ENCODE results near the gene MED17. TPM values are rescaled to one million over a fixed set of nuclear protein-coding genes. Genes with fewer than 3 reads are reported as not detected.

The MED17 gene
- total and polyA plus RNA-seq, 10 donors = 10.4 to 41.3 (median 36.6) TPM

DNA sequence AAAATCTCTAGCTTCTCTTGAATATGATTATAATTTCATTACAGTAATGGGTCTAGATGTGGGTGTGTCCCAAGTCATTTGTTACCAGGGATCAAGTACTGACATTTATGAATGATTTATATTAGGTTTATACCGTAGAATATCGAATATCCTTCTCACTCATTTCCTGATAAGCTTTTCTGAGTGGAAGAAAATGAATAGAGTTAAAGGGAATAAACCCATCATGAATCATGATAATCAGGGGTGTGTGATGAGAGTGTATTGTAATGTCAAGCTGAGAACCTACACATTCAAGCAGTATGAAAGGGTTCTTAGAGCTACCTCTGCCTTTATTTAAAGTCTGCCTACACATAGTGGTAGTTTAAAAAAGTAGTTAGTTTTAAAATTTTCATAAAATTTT, 17.3 kb downstream of the MED17 start:
- Histone ChIP-seq H3K27me3 (replicated peaks in 1 of 7) (no peaks in the 10 kb centered on the region), H3K36me3 (peaks cover 7 to 100% (median 84%) of the 10 kb centered on the region in 6 donors), H3K27ac (no peak overlapping the region), H3K4me3 (no peak overlapping the region), H3K4me1 (no peaks in the 10 kb centered on the region), H3K9me3 (no peaks in the 10 kb centered on the region)
- DNase-seq = no peak
- TF ChIP-seq, protein P1, sequence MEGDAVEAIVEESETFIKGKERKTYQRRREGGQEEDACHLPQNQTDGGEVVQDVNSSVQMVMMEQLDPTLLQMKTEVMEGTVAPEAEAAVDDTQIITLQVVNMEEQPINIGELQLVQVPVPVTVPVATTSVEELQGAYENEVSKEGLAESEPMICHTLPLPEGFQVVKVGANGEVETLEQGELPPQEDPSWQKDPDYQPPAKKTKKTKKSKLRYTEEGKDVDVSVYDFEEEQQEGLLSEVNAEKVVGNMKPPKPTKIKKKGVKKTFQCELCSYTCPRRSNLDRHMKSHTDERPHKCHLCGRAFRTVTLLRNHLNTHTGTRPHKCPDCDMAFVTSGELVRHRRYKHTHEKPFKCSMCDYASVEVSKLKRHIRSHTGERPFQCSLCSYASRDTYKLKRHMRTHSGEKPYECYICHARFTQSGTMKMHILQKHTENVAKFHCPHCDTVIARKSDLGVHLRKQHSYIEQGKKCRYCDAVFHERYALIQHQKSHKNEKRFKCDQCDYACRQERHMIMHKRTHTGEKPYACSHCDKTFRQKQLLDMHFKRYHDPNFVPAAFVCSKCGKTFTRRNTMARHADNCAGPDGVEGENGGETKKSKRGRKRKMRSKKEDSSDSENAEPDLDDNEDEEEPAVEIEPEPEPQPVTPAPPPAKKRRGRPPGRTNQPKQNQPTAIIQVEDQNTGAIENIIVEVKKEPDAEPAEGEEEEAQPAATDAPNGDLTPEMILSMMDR (IDR thresholded peaks at IDR 0.05 in 8 of 11, conservative IDR thresholded peaks at IDR 0.05 in 3 of 11) = no peak
- TF ChIP-seq POLR2AphosphoS5 (IDR thresholded peaks at IDR 0.05) (no peak), POLR2A (IDR thresholded peaks at IDR 0.05) (no peak)
- intact Hi-C loops (cut with DNase I; ENCODE audit: low total_unique reads) = no loop called here
- 76 to 87% (median 81%) methylated on average over 2 of the region's 2 CpGs for WGBS, 5 donors

DNA sequence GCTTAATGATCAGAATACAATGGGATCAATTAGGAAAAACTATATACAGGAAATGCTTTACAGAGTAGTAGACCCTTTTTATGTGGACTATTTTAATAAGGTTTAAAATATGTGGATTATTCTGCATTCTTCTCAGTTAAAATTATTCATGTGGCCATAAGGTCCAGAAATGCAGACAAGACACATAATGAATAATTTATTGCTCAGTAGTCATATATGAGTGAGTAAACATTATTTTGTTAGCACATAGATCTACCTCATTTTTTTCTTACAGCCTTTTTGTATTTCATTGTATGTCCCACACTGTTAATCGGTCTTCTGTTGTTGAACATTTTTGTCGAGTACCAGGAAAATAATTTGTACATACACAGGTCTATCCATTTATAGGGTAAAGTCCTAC, 20.8 kb downstream of the MED17 start:
- Histone ChIP-seq H3K4me1 (no peaks in the 10 kb centered on the region), H3K27ac (no peak overlapping the region), H3K27me3 (replicated peaks in 1 of 7) (no peaks in the 10 kb centered on the region), H3K9me3 (no peaks in the 10 kb centered on the region), H3K4me3 (no peak overlapping the region), H3K36me3 (peaks cover 8 to 100% (median 84%) of the 10 kb centered on the region in 6 donors)
- TF ChIP-seq, protein P1 (IDR thresholded peaks at IDR 0.05 in 8 of 11, conservative IDR thresholded peaks at IDR 0.05 in 3 of 11) = no peak
- TF ChIP-seq POLR2AphosphoS5 (IDR thresholded peaks at IDR 0.05) (no peak), POLR2A (IDR thresholded peaks at IDR 0.05) (no peak)
- WGBS, 5 donors = 93 to 100% (median 98%) methylated on average over 2 of the region's 2 CpGs
- intact Hi-C loops (cut with DNase I; ENCODE audit: low total_unique reads) = no loop called here
- DNase-seq = no peak

DNA sequence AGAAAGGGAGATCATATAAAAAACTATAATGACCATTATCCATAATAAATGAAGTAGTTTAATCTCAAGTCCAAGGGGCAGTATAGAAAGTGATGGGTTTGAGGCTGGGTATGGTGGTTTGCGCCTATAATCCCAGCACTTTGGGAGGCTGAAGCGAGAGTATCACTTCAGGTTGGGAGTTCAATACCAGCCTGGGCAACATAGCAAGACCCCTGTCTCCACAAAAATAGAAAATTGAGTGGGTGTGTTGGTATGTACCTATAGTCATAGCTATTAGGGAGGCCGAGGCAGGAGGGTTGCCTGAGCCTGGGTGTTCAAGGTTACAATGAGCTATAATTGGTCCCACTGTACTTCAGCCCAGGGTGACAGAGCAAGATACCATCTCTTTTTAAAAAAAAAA, 23.9 kb downstream of the MED17 start:
- no peak overlapping the region for H3K4me3 ChIP-seq
- TF ChIP-seq POLR2A (IDR thresholded peaks at IDR 0.05) (no peak), POLR2AphosphoS5 (IDR thresholded peaks at IDR 0.05) (no peak)
- TF ChIP-seq, protein P1 (IDR thresholded peaks at IDR 0.05 in 8 of 11, conservative IDR thresholded peaks at IDR 0.05 in 3 of 11) = no peak
- H3K36me3 ChIP-seq = peaks cover 8 to 100% (median 93%) of the 10 kb centered on the region in 6 donors
- intact Hi-C loops (cut with DNase I; ENCODE audit: low total_unique reads) = no loop called here
- H3K9me3 ChIP-seq = no peaks in the 10 kb centered on the region
- no peak for DNase-seq
- 93 to 100% (median 97%) methylated on average over 3 of the region's 3 CpGs for WGBS, 5 donors
- H3K27me3 ChIP-seq (replicated peaks in 1 of 7) = no peaks in the 10 kb centered on the region
- no peak overlapping the region for H3K27ac ChIP-seq
- no peaks in the 10 kb centered on the region for H3K4me1 ChIP-seq

DNA sequence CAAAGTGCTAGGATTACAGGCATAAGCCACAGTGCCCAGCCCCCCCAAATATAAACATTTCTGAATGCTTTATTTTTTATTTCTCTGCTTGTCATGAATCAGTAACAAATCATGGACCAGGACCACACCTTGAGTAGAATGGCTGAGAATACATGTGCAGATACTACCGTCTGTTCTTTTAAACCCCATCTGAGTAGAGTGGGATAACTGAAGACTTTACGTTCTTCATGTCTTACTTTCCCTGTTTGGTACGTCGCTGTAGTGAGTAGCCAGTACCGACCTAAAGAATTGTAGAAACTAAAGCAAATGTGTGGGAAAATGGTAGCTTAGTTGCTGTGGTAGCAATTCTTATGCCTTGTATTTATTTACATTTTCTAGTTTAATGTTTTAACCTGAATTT, 29.9 kb downstream of the MED17 start:
- Histone ChIP-seq H3K4me1 (no peaks in the 10 kb centered on the region), H3K27me3 (replicated peaks in 1 of 7) (no peaks in the 10 kb centered on the region), H3K4me3 (no peak overlapping the region), H3K9me3 (no peaks in the 10 kb centered on the region), H3K27ac (no peak overlapping the region), H3K36me3 (peaks cover 4 to 85% (median 60%) of the 10 kb centered on the region in 6 donors)
- no peak for DNase-seq
- intact Hi-C loops (cut with DNase I; ENCODE audit: low total_unique reads) = no loop called here
- TF ChIP-seq POLR2A (IDR thresholded peaks at IDR 0.05) = no peak
- TF ChIP-seq, protein P1 (IDR thresholded peaks at IDR 0.05 in 8 of 11, conservative IDR thresholded peaks at IDR 0.05 in 3 of 11) = no peak
- no peak for TF ChIP-seq POLR2AphosphoS5 (IDR thresholded peaks at IDR 0.05)
- WGBS, 5 donors = 97 to 99% (median 97%) methylated on average over 5 of the region's 5 CpGs
